ENCODE measurements around the gene TRIP13. TPM values are rescaled to one million over a fixed set of nuclear protein-coding genes. Genes with fewer than 3 reads are reported as not detected.

Gene TRIP13
- total and polyA plus RNA-seq, 2 of the 4 experiments (the other 2 are of a cell fraction) = 17.1 to 35.5 TPM

- no TSS peak for BruUV-seq (replicated peaks)
- intact Hi-C loops (cut with micrococcal nuclease) (no loop called here), dilution Hi-C loops (cut with HindIII; ENCODE audit: low sequenced_read_pairs, unreplicated experiment) (no loop called here), in situ Hi-C loops (cut with MboI; ENCODE audit: low sequenced_read_pairs) (loop anchor here (25.0 kb wide), 1 partner anchor 835 kb away; the partner anchor contains the start of gene MRPL36)
- Histone ChIP-seq H2BK15ac (ENCODE audit: low read depth, low read length) (no peak overlapping the region), H4K20me1 (ENCODE audit: insufficient read depth, low read length) (peaks cover 12% of the 10 kb centered on the region; the same call in 1 of the 2 replicates), H3K4me2 (ENCODE audit: low read depth, low read length) (no peak overlapping the region), H3K27me3 (ENCODE audit: control insufficient read depth, insufficient read depth, low read length) (peaks cover 66% of the 10 kb centered on the region), H4K8ac (ENCODE audit: low read depth in 2 of 2, low read length in 2 of 2) (no peak overlapping the region), H3K9me3 (ENCODE audit: control insufficient read depth, insufficient read depth, low read length) (peaks cover 26% of the 10 kb centered on the region), H2AFZ (replicated peaks; ENCODE audit: low read length, poor library complexity) (no peak overlapping the region), H2BK5ac (ENCODE audit: low read depth, low read length, poor library complexity, severe bottlenecking) (no peak overlapping the region), H3K9me1 (ENCODE audit: insufficient read depth, low read length) (peaks cover 3% of the 10 kb centered on the region), H3K18ac (ENCODE audit: low read depth, low read length) (no peak overlapping the region), H2AK5ac (ENCODE audit: low read depth, low read length) (no peak overlapping the region), H2BK20ac (ENCODE audit: low read depth, low read length) (no peak overlapping the region), H4K5ac (ENCODE audit: low read depth, low read length) (no peak overlapping the region), H2BK120ac (ENCODE audit: low read depth, low read length) (no peak overlapping the region), H3K36me3 (ENCODE audit: control insufficient read depth, insufficient read depth, low read length) (no peaks in the 10 kb centered on the region), H3K9ac (ENCODE audit: low read depth, low read length) (no peak overlapping the region), H4K91ac (ENCODE audit: insufficient read depth, low read depth, low read length) (no peak overlapping the region), H3K4ac (ENCODE audit: low read depth, low read length) (no peak overlapping the region), H2AK9ac (replicated peaks; ENCODE audit: low read depth, low read length, poor library complexity) (no peak overlapping the region), H3K23ac (ENCODE audit: low read depth, low read length) (no peak overlapping the region), H3K27ac (ENCODE audit: insufficient read depth, low read length) (no peak overlapping the region), H3K4me3 (ENCODE audit: insufficient read depth, low read depth, low read length) (no peak overlapping the region), H3K14ac (replicated peaks; ENCODE audit: low read depth, low read length) (no peak overlapping the region), H3K79me1 (ENCODE audit: low read depth in 1 of 2, low read length in 2 of 2) (no peaks in the 10 kb centered on the region), H3K56ac (ENCODE audit: extremely low read depth, insufficient read depth, low read length) (no peak overlapping the region), H3K4me1 (ENCODE audit: control insufficient read depth, insufficient read depth, low read length) (peaks cover 15% of the 10 kb centered on the region)
- 88% methylated on average over 3 of the region's 13 CpGs; no CpG with 5 or more reads in 1 of the 2 experiments for WGBS, 2 experiments (ENCODE audit: extremely low coverage in 2 of 2, insufficient read length in 1 of 2)
- ChIA-PET POLR2A (ENCODE audit: unreplicated experiment) (no interaction called here), CTCF (no interaction called here)
- DNase-seq = no peak
- ATAC-seq (ENCODE audit: low read depth) = no peak
- TF ChIP-seq BHLHE40 (IDR thresholded peaks at IDR 0.05; ENCODE audit: low read depth, low read length) (no peak), RAD21 (IDR thresholded peaks at IDR 0.05; ENCODE audit: low read length) (no peak), MXI1 (IDR thresholded peaks at IDR 0.05; ENCODE audit: borderline replicate concordance, low read depth, low read length) (no peak), MAFK (IDR thresholded peaks at IDR 0.05; ENCODE audit: low read depth, low read length) (no peak)
These were observed 60.0 kb downstream of the TRIP13 start for GRCh38 chr5:952597-953271.

Data from IMR-90 (cell line).